Prostate gland (tissue), 2 donors: ENCODE results near the gene PPP1R37.

Experiments
- CTCF ChIP-seq, 4 experiments: fragments of 200-600 bp in 2 of 4; fragments of 450-650 bp in 2 of 4; sonication (generic) in 2 of 4; IDR thresholded peaks; 1 replicate in 3 of 4; 2 replicates in 1 of 4; pipeline ENCODE4 v1.5.1; 2016 to 2019; ENCODE audit warnings: antibody characterized with exemption in 4 of 4, mild to moderate bottlenecking in 2 of 4, moderate library complexity in 2 of 4
- POLR2A ChIP-seq: fragments of 450-650 bp; IDR thresholded peaks from one replicate; pipeline ENCODE4 v1.6.1; 2016; ENCODE audit warnings: antibody characterized with exemption, mild to moderate bottlenecking

GRCh38 chr19:45135176-45135885 lies 42.4 kb downstream of the PPP1R37 start:
- TF ChIP-seq POLR2A (no peak), CTCF (IDR thresholded peaks at IDR 0.05) (no peak)
